Epidermal melanocyte (primary cell): Measurements from ENCODE around the gene ZMAT3.
"Not testable (repeated sequence)": the region's sequence is repeated elsewhere in the genome, so short reads cannot be mapped to it uniquely, and the experiment has no call there.

Experiments used
- DNase-seq: peaks from one replicate; pipeline ENCODE4 v3.0.0; 2011; ENCODE audit warnings: low spot score; ENCODE audit not compliant: insufficient read length

Gene ZMAT3

DNA sequence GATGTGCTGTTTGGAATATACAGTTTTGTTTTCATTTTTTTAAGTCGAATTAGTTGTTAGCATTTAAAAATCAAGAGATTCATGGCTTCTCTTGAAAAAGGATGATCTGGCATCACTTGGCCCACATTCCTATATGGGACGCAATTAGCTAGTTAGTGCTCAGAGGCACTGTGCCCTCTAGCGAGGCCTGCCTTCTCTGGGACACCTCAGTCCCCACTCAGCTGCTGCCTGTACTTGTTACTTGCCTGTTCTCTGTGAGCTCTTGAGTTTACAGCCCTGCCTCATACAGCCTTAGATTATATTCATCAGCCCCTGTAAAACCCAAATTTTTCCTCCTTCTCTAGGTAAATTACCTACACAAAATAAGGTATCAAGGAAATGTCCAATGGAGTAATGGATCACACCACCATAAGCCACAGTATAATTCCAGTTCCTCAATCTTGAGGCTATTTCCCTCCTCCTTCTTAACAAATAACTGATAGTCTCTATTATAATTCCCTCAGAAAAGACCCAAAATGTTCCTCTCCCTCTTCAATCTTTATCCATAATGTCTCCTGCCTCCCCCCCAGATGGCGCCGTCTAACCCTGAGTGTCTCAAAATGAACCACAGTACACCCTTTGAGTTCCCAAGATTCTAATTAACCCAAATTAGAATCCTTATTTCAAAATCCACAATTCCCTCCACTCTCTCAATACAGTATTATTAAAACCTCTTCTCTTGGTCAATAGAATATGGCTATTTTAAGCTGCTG, 2.7 kb downstream of the ZMAT3 start:
- no peak for DNase-seq

DNA sequence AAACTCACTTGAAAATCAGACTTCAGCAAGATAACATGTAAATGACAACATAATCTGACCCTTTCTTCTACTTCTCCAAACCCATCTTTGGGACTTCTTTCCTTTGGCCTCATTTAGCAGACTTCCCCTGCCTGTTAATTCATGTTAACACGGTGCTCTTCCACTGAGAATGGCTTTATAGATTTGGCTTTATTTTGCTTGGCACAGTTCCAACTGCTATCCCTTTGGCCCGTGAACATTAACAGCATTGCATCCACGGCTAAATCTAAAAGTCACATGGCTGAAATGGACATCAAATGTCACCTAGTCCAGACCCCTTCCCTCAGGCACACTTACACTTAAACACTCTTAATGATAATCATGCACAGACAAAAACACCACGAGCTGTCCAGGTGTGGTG, 3.8 kb downstream of the ZMAT3 start:
- no peak for DNase-seq

GRCh38 chr3:179067291-179067690, 4.3 kb downstream of the ZMAT3 start:
- DNase-seq, result no peak

DNA sequence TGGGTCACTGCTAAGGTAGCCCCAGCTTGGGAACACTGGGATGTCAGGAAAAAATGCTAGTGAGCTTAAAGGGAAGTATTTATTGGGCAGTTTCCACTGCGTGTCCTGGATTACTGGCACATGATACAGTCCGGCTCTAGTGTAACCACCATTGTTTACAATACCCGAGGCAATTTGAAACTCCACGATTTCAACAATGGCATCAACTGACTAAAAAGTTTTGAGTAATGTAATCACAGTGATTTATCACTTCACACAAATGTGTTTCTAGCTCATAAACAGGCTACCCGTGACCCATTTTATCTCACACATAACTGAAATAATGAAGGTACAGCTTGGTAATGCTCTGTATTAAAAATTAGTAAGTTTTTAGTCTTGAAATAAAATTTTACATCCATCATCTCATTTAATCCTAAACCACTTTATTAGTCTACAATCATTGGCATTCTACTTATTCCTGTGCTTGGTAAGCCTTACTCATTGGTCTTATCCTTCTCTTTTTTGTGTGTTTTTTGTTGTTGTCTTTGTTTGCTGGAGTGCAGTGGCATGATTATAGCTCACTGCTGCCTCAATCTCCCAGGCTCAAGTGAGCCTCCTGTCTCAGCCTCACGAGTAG, 7.6 kb downstream of the ZMAT3 start:
- peak; percentile 42 for DNase-seq

GRCh38 chr3:179056326-179056725, 15.3 kb downstream of the ZMAT3 start:
- DNase-seq, result no peak

- DNase-seq, result not testable (repeated sequence)
Measured at GRCh38 chr3:179054565-179054964, 17.0 kb downstream of the ZMAT3 start.

GRCh38 chr3:179046497-179047353, 24.9 kb downstream of the ZMAT3 start:
- no peak for DNase-seq

DNA sequence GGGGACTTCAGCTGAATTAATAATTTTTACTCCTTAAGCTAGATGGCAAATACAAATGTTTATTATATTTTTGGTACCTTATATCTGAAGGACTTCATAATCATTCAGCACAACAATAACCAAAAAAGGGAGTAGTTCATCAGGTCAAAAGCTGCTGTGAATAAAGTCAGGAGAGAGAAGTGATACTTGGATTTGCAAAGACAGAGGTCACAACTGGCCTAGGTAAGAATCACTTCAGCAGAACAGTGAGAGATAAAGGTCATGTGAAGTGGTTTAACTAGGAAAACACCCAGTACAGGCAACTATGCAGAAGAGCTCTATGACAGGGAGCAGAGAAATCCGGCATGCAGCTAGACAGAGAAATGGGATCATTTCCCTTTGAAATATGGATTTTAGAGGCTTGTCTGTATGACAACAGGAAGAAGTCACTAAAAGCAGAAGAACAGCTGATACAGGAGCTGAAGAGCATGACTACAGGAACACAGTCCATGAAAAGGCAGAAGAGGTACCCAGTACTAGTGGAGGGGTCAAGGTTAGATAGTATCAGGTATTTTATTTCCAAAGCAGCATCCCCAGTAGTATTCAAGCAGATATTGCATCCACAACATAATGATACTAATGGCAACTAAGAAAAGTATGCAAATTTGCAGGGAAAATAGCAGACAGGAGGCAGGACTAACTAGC, 25.7 kb downstream of the ZMAT3 start:
- DNase-seq, result no peak

GRCh38 chr3:179038899-179039251, 32.7 kb downstream of the ZMAT3 start:
- not testable (repeated sequence) for DNase-seq

DNA sequence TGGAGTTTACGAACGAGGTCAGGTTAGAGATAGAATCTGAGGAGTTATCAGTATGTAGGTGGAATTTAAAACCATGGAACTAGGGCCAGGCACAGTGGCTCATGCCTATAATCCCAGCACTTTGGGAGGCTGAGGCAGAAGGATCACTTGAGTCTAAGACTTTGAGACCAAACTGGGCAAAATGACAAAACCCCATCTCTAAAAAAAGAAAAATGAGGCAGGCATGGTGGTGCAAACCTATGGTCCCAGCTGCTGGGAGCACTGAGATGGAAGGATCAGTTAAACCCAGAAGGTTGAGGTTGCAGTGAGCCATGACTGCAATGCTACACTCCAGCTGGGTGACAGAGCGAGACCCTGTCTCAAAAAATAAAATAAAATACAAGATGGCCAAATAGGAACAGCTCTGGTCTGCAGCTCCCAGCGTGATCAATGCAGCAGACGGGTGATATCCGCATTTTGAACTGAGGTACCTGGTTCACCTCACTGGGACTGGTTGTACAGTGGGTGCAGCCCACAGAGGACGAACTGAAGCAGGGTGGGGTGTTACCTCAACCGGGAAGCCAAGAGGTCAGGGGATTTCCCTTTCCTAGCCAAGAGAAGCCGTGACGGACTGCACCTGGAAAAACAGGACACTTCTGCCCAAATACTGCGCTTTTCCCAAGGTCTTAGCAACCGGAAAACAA, 33.3 kb downstream of the ZMAT3 start:
- DNase-seq, result no peak

GRCh38 chr3:179037351-179037750, 34.3 kb downstream of the ZMAT3 start:
- peak; percentile 73 for DNase-seq

DNA sequence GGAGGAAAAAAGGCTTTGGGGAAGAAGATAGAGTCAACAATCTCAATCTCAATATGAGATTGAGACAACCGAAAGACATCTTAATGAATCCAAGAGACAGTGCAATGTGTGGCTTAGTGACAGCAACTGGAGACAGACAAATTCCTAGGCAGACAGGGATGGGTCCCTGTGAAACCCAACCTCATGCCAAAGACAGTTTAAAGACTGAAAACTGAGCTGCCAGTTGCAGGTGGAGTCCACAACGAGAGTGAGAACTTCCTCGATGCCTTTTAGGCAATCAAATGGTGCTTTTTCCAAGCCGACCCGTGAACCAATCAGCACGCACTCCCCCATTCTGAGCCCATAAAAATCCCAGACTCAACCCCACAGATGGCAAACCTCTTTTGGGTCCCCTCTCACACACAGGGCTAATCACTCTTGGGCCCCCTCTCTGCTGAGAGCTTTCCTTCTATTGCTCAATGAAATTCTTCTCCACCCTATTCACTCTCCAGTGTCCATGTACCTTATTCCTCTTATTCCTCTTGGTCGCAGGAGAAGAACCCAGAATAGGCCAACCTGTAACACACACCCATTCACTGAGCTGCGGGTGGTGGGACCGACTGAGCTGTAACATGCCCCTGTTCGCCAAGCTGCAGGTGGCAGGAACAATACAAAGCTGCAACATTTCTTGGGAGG, 34.8 kb downstream of the ZMAT3 start:
- DNase-seq, result no peak

- no peak for DNase-seq
Measured at GRCh38 chr3:179036226-179036625, 35.4 kb downstream of the ZMAT3 start.

GRCh38 chr3:179035232-179035631, 36.4 kb downstream of the ZMAT3 start:
- DNase-seq, result no peak

- DNase-seq, result not testable (repeated sequence)
Measured at GRCh38 chr3:179033304-179033657, 38.3 kb downstream of the ZMAT3 start.

DNA sequence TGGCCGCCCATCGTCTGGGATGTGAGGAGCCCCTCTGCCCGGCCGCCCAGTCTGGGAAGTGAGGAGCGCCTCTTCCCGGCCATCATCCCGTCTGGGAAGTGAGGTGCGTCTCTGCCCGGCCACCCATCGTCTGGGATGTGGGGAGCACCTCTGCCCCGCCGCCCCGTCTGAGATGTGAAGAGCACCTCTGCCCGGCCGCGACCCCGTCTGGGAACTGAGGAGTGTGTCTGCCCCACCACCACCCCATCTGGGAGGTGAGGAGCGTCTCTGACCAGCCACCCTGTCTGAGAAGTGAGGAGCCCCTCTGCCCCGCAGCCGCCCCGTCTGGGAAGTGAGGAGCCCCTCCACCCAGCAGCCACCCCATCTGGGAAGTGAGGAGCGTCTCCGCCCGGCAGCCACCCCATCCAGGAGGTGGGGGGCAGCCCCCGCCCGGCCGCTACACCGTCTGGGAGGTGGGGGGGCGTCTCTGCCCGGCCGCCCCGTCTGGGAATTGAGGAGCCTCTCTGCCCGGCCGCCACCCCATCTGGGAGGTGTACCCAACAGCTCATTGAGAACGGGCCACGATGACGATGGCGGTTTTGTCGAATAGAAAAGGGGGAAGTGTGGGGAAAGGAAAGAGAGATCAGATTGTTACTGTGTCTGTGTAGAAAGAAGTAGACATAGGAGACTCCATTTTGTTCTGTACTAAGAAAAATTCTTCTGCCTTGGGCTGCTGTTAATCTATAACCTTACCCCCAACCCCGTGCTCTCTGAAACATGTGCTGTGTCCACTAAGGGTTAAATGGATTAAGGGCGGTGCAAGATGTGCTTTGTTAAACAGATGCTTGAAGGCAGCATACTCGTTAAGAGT, 38.9 kb downstream of the ZMAT3 start:
- DNase-seq, result not testable (repeated sequence)

- DNase-seq, result no peak
Measured at GRCh38 chr3:179029096-179029495, 42.5 kb downstream of the ZMAT3 start.

GRCh38 chr3:179028408-179028807, 43.2 kb downstream of the ZMAT3 start:
- no peak for DNase-seq

DNA sequence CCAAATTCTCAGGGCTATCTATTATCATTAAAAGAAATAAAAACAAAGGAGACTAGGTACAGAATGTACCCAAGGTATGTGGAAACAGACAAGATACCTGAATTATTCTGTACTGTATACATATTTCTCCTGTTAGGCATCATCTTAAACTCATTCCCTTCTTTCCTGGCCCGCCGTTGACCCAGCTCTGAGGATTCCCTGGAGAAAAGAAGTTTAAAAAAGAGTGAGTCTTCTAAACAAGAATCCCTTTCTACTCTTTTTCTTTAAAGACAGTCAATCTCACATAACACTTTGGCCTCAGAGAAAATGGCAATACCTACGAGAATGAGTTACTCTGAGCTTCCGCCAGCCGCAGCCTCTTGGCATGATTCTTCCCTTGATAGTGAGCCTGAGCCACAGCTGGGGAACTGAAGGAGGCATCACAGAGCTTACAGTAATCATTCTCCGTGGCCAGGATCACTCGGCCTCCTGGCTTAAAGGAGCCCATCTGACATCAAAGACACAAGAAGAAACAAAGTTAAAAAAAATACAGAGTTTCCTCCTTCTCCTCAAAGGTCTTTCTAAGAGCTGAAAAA, 44.2 kb downstream of the ZMAT3 start:
- DNase-seq, result no peak
